CD4-positive, alpha-beta T cell treated with Interferon alpha-2 for 1 hour (primary cell): ENCODE measurements around the gene PEDS1.

Experiments
- DNase-seq, 2 donors: peaks; one replicate each; pipeline ENCODE4 v3.0.0-alpha.2; 2020 to 2022

PEDS1 gene

DNA sequence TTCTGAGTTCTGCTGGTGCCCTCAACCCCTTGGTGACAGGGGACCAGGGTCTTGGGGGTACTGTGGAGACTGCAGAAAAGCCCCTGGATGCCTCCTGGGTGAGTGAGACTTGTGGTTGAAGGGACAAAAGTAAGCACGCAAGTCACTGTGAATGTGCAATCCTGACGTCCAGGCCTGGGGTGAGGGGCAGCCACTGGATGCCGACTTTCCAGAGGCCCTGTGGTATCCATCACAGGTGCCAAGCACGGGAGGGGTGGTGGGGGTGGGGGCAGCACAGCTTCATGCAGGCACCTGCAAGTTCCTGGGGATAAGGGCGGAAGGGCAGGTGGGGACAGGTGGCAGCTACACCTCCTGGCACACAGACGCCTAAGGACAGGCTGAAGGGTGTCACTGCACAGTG, 20.5 kb downstream of the PEDS1 start:
- DNase-seq = no peak

DNA sequence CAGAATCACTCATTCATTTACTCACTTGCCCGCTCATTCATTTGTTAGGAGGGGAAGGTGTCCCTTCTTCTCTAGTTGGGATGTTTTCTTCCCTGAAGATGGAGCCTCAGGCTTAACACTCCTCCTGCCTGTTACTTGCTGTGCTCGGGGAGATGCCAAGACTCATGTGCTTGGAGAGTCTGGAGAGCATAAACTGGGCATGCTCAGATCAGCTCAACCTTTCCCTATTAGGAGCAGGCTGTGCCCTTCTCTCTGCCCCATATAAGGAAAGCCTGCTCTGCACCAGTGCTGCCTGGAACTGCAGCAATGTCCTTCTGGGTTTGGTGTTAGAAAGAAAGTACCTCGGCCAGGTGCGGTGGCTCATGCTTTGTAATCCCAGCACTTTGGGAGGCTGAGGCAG, 22.5 kb downstream of the PEDS1 start:
- DNase-seq = no peak

DNA sequence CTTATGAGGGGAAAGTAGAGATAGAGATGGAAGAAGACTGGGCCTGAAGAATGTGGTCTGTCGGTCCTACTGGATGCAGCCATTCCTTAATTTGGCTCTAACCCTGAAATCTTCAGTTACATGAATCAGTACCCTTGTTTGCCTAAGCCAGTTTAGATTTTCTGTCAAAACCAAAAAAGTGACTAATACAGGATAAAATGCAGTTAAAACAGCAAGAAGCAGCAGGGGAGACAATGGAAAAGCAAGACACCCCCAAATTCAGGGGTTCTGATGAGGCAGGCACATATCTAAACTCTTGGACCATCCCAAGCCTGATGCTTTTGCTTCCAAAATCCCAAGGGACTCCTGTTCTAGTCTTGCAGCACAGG, 23.2 kb downstream of the PEDS1 start:
- DNase-seq = no peak

DNA sequence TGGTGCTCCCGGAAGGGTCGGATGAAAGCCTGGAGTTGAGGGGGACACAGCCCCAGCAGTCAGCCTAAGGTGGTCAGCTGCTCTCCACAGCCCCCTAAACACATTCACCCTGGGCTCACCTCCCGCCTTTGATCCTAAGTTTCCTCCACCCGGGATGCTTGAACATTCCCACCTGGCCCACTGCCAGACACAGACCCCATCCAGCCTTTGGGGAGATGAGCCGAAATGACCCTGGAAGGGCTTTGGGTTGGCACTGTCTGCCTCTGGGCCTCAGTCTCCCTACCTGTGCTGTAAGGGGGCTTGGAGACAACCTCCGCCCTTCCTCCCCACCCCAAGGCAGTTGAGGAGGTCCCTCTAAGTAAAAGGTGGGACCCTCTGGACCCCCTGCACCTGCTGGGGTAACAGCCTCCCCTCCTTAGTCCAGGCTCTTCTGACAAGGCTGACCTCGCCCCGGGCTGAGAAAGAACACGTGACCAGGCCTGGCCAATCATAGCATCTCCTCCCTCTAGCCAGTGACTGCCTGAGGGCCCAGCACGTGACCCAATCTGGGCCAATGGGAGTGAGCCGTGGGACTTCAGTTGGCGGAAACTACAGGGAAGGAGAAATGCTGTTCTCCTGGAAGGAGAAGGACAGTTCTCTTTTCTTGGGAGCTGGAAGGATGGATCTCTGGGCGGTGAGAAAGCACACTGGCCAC, 23.7 kb downstream of the PEDS1 start:
- DNase-seq = no peak

DNA sequence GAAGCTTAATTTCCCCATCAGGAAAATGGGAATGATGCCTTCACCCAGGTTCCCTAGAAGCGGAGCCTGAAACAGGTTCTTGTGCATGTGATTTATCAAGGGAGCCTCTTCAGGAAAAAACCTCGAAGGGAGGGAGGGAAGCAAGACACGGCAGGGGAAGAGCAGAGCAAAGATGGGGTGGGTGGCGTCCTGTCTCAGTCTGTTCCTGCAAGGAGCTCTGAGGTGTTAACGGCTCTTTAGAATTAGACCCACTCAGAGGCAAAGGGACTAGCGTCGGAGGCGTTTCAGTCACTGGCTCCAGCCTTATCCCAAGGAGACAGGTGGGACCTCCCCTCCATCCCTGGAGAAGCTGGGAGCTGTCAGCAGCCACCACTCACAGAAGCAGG, 25.0 kb downstream of the PEDS1 start:
- no peak for DNase-seq

DNA sequence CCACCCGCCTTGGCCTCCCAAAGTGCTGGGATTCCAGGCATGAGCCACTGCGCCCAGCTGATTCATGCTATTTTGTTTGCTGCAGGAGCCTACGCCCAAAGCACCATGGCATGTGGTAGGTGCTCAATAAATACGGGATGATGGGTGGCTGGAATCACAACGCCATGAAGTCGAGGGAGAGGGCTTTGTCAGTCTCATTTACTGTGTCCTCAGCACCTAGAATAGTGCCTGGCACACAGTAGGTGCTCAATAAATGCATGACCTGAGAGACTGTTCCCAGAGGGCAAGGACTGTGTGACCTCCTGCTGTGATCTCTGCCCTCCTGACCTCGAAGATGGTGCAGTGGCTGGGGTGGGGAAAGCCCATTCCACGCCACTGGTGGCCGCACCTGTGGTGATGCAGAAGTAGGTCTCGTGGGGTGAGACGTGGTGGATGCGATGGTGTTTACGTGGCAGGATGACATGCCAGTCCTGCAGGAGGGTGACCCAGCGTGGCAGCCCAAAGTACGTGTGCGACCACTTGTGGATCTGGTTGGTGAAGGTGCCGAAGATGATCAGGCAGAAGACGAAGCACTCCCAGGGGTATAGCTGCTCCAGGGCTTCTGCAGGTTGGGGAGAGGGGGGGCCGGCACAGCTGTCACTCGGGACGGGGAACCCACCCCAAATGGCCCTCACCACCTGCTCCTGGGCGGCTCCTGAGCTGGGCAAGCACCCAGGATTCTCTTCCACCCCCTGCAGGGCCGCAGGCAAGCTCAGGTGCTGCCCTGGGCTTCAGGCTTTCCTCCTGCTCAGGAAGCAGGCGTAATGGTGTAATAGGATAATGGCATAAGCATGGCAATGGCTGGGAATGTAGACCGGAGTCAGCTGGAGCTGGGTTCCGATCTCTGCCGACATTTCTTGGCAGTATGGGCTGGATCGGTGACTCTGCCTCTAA, 25.7 kb downstream of the PEDS1 start:
- DNase-seq = no peak

DNA sequence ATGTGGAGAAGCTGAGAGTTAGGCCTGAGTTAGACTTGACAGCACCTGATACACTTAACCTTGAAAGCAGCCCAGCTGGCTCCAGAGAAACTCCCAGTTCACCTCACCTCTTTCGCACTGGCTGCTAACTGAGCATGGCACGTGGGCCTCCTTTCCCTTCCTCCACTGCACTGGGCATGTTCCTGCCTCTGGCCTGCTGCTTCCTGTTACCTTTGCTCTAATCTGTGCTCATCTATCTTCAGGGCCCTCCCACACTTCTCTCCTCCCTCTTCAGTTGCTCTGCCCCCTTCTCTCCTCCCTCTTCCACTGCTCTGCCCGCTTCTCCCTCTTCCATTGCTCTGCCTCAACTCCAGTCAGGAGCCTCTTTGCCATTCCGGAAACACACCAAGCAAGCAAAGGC, 26.9 kb downstream of the PEDS1 start:
- DNase-seq = no peak

DNA sequence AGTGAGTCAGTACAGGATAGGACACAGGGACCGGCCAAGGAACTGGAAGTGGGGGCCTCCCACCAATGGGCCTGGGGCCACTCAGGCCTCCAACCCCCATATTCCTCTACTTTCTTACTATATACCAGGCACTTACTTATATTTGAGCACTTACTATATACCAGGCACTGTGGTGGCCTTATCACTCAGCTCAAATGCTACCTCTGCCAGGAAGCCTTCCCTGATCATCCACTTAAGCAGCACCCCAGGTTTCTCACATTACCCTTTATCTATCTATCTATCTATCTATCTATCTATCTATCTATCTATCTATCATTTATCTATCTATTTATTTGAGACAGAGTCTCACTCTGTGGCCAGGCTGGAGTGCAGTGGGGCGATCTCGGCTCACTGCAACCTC, 28.2 kb downstream of the PEDS1 start:
- DNase-seq = no peak

DNA sequence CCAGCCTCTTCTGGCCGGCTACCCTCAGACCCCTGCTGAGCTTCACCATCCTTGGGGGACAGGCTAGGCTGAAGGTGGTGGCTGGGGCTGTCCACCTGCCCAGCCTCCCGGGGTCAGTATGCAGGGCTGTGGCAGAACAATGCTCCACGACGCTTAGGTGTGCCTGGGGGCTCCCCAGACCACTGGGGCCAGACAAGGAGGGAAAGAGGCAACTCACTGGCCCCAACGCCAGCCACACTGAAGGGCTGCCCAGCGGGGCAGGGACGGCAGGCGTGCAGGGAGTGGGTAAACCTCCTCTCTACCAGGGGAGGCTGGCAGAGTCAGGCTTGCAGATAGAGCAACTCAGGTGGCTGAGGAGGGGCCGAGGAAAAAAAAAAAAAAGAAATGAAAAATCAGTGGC, 29.0 kb downstream of the PEDS1 start:
- no peak for DNase-seq

DNA sequence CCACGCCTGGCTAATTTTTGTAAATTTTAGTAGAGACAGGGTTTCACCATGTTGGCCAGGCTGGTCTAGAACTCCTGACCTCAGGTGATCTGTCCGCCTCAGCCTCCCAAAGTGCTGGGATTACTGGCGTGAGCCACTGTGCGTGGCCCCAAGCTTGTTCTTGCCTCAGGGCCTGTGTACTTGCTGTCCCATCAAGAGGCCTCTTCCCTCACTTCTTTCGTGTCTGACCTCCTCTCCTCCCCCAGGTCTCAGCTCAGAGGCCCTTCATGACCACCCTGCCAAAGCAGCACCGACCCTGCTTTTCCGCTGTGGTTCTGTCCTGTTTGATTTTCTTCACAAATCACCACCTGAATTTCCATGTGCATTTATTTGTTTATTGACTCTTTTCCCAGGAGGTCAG, 30.1 kb downstream of the PEDS1 start:
- no peak for DNase-seq

DNA sequence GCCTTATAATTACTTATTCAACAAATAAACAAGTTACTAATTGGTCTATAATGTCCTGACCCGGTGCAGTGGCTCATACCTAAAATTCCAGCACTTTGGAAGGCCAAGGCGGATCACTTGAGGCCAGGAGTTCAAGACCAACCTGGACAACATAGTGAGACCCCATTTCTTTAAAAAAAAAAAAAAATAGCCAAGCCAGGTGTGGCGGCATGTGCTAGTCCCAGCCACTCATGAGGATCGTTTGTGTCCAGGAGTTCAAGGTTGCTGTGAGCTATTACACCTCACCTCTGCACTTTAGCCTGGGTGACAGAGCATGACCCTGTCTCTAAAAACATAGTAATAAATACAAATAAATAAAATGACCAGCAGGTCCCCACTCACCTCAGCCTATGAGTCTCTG, 30.8 kb downstream of the PEDS1 start:
- no peak for DNase-seq

DNA sequence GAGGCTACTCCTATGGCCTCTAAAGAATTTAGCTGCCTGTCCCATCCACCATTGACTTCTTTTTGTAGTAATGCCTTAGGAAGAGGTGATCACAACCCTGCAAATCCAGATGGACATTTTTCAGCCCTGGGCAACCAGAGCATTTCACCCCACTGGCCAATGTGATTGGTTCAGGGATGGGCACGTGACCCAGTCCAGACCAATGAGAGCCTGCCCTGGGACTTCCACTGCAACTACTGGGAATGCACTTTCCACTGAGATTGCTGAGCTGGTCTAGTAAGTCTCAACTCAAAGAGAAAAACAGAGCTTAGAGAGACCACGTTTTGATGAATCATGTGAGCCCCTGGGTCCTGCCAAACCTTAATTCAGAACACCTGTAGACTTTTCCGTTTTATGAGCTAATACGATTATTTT, 31.7 kb downstream of the PEDS1 start:
- DNase-seq = no peak

DNA sequence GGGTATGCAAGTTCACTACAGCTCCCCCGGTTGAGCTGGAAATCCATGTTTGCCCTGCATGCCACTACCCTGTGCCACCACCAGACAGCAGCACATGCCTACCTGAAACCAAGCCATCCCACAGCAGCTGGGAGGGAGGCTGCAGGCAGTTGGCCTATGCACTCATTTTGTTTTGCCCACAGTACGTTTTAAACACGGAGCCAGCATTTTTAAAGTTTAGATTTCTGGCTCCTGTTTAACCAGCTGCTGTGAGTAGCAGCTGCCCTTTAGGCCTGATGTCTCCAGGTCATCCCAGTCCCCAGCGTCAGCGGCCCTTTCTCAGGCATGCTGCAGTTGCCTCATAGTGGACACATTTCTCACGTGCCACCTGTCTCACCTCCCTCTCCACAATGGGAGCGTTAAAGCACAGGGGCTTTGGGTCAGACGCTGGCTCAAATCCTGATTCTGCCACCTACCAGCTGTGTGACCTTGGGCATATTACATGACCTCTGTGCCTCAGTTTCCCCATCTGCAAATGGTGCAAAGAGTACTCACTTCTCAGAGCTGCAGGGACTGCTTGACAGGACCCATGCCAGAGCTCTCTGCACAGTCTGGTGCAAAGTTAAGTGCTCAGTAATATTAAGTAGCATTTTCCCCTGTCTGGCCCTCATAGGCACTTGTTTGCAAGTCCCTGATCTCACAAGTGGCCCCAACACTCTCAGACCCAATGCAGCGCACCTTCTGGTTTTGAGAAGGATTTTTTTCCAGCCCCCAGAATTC, 32.4 kb downstream of the PEDS1 start:
- DNase-seq = peak; percentile 65 to 76

DNA sequence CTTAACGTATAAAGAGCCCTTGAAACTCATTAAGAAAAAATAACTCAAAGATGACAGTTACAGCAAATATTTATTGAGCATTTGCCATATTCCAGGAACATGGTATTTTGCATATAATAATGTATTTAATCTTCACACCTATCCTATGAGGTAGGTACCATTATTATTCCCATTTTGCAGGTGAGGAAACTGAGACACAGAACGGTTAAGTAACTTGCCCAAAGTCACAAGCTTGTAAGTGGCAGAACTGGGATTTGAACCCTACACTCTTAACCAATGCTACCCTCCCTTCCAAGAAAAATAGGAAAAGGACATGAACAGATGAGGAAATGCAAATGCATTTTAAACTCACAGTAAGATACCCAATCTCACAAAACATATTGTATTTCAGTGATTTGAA, 35.3 kb downstream of the PEDS1 start:
- no peak for DNase-seq

DNA sequence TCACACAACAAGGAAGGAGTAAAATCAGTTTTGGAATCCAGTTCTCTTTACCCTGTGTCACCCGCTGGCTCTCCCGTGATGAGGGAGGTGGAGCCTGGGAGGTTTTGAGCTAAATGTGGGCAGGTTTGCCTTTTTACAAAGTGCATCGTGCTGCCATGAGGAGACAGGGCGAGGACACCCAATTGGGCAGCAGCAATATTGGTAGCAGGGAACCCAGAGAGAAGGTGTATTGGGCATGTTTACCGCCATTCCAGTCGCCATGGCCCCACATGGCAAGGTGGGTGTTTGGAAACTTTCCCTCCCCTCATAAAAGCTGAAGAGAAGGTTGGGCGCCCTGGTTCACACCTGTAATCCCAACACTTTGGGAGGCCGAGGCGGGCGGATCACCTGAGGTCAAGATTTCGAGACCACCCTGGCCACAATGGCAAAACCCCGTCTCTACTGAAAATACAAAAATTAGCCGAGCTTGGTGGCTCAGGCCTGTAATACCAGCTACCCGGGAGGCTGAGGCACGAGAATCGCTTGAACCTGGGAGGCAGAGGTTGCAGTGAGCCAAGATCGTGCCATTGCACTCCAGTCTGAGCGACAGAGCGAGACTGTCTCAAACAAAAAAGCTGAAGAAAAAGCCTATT, 37.0 kb downstream of the PEDS1 start:
- DNase-seq = no peak

DNA sequence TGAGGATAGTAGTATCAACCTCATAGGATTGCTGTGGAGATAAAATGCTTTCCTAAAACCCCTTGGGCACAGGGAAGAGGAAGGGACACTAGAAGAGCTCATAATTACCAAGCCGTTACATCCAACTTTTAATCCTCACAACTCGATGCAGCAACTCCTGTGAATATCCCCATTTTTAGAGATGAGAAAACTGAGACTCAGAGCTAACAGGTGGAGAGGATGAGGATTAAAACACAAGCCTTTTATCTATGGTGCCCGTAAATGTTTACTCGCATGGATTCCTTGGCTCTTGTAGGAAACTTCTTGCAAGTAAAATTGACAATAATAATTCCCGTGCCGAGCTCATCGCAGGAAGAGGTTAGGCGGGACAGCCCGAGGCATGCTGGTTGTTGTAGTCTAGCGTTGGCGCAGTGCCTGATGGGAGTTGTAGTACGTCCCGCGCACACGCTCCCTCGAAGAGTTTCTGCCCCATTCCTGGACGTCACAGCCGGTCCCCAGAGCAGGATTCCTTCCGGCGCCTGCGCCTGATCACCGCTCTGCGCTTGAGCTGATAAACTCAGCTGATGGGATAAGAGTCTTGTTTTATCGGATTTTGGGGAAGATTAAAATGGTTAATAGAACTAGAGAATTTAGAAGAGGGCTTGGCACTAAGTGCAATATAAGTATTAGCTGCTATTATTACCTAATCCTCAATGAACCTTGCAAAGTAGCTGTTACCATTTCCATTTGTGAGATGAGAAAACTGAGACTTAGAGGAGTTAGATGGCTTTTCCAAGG, 37.7 kb downstream of the PEDS1 start:
- peak; percentile 90 to 92 for DNase-seq

DNA sequence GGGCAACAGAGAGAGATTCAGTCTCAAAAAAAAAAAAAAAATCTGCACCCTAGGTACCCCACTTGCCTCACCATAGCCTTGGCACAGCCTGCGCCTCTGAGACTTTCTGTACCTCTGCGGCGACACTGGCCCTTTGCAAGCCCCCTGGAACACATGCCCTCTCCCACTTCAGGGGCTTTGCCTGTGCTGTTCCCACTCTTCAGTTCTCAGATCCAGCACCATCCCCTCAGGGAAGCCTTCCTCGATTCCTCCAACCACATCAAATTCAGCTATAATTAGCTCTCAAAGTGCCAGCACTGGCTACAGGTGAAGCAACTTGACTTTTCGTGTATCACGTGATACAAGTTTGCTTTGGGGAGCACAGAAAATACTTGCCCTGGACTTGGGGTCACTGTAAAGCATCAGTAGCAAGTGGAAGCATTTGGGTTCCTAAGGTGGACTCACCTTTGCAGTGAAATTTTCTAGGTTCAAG, 38.4 kb downstream of the PEDS1 start:
- DNase-seq = no peak

DNA sequence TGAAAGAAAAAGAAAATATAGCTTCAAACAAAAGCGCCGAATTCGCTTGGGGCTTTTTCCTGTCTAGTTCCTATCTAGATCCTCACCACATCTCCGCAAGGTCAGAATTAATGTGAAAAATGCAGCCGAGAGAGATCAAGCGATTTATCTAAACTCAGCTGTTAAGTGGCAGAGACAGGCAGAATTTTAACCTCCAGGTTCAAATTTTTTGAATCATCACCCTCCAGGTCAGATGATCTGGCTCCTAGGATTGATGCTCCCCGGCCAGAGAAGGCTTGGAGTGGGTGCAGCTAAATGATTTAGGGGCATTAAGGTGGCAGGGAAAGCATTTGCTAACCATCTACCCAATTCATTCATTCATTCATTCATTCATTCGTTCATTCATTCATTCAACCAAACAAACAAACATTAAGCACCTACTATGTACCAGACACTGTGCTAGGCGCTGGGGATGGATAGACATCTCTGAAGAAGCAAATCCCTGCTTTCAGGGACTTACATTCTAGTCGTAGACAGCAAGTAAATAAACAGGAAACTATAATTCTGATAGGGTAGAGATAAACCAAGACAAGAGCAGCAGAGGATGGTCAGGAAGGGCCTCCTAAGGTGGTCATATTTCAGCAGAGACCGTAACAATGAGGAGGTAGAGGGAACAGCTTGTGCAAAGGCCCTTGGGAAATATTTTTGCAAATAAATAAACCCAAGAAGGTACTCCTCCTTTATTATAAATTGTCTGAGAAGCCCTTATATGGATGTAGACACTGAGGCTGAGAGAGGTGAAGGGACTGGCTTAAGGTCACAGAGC, 39.9 kb downstream of the PEDS1 start:
- DNase-seq = no peak

DNA sequence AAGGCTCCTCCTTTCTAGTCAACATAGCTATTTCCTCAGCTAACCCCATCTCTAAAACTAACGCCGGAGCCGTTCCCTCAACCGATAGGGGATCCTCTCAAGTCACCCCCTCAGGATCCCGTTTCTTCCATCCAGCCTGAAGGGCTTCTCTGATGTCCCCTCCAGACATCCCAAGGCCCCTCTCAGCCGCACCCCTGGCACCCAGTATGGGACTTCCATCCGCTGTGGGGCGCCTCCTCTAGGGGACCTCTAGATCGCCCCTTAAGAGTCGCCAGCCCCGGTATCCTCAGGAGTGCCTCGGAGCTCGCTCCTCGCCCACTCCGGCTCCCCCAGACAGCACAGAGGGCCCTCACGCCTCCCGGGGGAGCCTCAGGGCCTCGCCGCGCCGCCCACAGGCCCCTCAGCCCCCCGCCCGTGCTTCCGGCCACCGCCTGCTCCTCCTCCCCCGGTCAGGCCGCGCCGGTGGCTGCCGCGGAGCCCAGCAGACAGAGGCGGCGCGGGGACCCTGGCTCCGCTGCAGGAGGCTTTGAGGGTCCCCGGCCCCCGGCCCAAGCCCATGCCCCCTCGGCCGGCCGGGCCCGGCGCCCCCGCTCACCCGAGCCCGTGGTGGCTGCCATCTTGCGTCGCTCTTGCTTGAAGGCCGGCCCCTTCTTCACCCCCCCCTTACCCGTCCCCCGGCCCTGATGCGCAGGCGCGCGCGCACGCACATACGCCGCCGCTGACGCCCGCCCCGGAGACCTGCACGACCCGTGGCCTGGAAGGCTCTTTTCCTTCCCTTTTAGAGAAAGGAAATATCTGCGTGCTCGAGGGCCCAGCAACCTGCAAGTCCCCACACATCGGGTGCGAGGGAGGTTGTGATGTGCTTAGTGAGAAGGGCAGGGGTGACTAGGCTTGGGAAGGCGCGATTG, 40.8 kb downstream of the PEDS1 start, which contains the start of gene UBE2V1:
TSS of gene UBE2V1 (minus strand) at position 639 of the 908 bp plus-strand sequence. CDS start at position 617, 22 bp downstream.
- peak; percentile 87 to 89 for DNase-seq
